Colon (tissue), 2 donors: ENCODE measurements around the gene MAN2B2.

Experiments used
- FAIRE-seq: peaks from 2 replicates; lab custom pipeline; 2012; peaks lifted over from hg19 to GRCh38; lab: Jason Lieb, UNC
- donor health status: control.
- donor health status: control.

Gene MAN2B2

DNA sequence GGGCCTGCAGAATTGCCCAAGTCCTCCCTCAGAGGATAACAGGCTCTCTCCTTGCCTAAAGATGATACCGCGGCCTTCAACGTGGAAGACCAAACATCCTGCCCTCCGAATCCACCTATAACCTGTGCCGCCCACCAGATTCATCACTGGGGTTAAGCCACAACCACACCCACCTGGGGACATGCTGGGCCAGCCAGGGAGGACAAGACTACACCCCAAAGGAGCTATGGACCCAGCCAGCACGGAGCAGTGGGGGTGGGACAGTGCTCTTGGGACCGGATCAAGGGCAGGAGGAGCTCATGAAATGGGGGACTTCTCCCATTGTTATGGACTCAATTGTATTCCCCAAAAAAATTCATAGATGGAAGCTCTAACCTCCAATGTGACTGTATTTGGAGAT is 6.8 kb upstream of the MAN2B2 start:
- no peak for FAIRE-seq

DNA sequence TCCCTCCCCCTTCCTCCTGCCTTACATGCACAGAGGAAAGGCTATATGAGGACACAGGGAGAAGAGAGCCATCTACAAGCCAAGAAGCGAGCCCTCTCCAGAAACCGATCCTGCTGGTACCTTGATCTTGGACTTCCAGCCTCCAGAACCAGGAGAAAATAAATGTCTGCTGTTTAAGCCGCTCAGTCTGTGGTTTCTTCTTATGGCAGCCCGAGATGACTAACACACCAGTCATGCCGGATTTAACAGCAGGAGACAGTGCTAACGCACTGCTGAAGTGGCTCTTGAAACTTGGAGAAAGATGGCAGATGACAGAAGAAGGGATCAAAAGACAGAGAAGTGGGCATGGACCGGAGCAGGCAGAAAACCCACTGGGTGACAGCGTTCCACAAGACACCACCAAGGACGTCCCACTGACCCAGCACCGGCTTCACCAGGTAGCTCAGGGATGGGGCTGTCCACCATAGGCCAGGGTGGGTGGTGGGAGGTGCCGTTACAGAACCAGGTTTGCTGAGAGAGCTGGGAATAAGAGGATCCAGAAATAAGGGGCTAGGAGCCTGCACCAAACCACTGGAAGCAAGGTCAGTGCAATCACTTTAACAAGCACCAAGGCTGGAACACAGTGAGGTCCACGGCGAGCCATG is 6.2 kb upstream of the MAN2B2 start:
- FAIRE-seq: no peak

DNA sequence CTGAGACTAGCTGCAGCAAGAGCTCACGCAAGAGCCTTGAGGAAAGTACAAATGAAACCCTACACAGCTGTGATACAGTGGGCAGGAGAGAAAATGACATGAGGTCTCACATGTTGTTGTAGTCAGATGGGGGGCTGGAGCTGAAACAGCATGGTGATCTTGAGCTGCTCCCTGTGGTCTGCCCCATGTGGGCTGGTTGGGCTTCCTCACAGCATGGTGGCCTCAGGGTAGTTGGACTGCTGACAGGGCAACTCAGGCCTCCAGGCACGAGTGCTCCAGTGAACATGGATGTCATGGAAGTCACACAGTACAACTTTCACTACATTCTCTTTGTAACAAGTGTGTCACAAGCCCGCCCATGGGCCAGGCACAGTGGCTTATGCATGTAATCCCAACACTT is 3.4 kb upstream of the MAN2B2 start:
- FAIRE-seq: no peak

DNA sequence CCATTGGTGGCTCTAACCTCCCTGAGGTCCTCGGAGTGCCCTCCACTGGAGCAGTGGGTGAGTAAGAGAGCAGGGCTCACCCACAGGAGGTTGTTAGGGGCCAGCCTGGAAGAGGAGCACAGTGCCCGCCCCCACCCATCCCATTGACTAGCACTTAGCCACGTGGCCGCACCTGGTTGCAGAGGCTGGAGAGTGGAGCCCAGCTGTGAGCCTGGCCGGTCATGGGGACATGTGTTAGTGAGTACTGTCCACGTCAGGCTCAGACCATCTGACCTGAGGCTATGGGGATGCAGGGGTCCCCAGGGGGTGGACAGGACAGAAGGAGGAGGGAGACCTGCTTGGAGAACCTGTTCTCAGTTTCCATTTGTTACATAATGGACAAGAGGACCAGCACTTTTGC is 1.4 kb upstream of the MAN2B2 start:
- no peak for FAIRE-seq

DNA sequence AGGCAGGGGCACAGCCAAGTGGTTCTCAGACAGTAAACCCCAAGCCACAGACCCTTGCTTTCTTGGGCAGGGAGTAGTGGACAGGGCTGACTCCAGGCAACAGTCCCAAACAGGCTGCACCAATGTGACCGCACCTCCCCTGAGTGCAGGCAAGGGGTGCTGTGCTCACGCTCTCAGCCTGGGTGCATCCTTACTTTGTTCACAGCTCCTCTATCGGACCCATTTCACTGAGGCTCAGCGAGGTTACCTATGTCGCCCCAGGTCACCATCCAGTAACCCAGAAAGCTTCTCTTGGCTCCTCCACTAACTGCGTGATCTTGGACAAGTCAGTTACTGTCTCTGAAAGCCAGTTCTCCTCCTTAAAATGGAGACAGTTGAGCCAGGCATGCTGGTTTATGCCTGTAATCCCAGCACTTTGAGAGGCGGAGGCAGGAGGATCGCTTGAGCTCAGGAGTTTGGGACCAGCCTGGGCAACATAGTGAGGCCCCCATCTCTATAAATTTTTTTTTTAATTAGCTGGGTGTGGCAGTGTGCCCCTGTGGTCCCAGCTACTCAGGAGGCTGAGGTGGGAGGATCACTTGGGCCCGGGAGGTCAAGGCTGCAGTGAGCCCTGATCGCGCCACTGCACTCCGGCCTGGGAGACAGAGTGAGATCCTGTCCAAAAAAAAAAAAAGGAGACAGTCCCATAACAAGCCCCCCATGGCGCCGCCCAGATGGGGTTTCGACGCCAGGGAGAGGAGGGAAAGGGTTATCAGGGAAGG is 823 bp upstream of the MAN2B2 start:
- FAIRE-seq: no peak

DNA sequence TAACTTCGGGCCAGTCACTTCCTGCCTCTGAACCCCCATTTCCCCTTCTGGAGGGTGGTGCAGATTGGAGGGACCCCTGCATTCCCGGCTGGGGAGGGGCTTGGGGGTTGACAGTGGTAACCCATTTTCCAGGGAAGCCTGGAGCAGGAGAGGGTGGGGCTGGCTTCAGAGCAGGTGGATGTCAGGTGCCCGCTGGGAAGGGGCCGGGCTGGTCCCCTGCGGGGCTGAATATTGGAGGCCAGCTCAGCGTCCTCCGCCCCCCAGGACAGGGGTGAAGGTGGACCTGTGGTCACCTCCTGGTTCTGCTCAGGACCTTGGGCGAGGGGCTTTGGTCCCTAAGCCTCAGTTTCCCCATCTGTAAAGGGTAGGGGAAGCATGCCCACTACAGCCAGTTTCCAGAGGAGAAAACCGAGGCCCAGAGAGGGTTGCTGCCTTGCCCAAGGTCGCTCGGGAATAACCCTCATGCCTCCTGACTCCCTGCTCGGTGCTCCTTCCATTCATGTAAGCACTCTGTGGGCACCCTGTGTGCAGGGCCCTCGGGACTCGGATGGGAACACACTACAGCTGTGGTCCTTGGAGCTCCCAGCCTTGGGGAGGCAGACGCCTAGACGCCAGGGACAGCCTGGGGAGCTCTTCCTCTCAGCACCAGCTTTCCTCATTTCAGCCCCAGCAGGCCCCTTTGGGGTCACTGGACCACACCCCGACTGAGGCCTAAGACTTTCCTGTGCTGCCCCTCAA is 683 bp downstream of the MAN2B2 start:
- FAIRE-seq: no peak

DNA sequence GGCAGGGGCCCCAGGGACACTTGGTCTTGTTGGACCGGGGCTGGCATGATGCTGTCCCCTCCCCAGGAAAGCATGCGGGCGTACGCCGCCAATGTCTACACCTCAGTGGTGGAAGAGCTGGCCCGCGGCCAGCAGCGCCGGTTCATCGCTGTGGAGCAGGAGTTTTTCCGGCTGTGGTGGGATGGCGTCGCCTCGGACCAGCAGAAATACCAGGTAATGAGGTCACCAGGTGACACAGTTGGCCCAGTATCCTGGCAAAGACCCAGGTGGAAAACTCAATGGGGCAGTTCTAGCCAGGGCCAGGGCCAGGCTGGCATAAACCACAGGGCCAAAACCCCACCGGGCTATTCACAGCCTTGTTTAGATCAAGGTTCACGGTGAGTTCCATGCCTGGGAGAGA is 1.5 kb downstream of the MAN2B2 start:
- FAIRE-seq: no peak

DNA sequence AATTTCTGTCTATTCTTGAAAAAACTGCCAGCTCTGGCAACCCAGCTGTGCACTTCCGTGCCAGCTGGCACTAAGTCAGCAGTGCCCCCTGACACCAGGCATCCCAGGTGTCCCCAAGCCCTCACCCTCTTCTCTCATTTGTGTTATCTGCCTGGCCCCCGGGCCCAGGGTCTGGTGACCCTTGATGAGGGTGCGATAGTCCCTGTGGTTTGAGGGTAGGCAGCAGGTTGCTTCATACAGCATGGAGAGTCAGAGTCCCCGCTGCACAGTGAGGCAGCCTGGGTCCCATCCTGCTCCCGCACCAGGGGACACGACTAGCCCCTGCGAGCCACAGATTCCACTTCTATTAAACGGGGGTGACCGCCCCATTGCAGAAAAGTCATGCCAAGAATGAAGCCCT is 1.9 kb downstream of the MAN2B2 start:
- no peak for FAIRE-seq

DNA sequence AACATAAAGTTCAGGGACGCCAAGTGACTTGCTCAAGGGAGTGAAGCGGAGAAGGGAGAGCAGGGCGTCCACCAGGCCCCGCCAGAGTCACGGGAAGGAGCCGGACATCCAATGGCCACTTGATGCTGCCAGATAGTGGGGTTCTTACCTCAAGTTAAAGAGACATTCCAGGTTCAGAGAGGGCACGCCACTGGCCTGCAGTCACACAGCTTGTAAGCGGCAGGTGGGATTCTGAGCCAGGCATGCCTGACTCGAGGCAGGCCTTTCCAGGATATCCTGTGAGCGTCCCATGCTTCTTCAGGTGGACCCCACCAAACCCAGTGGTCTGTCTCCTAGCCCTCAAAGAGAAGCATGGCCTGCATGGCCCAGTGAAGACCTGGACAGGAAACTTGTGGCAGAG is 2.4 kb downstream of the MAN2B2 start:
- FAIRE-seq: no peak

DNA sequence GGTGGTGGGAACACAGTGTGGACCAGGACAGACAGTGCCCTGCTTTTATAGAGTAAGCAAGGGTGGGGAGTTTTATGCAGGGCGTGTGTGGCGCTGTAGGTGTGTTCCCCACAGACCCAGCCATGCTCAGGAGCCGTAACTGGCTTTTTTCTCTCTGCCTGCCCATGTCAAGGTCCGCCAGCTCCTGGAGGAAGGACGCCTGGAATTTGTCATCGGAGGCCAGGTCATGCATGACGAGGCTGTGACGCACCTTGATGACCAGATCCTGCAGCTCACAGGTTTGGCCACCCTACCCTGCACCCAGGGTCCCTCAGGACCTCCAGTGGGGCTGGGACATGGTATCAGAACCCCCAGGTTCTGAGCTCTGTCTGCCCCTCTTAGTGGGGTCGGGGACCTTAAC is 3.2 kb downstream of the MAN2B2 start:
- no peak for FAIRE-seq

DNA sequence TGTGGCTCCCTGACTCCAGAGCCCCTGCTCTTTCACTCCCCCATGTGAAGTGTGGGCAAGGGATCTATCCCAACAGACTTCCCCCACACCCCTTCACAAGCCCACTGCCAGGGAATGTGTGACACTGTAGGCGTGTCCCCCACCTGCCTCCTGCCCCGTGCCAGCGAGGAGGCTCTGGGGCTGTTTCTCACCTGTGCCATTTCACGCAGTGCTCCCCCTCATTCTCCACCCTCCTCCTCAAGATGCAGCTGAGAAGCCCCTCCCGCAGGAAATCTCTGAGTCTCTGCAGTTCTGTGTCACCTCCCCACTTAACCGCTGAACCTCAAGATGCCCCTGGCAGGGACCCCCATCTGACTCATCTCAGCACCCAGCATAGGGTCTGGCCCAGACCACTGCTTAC is 5.4 kb downstream of the MAN2B2 start:
- FAIRE-seq: no peak

DNA sequence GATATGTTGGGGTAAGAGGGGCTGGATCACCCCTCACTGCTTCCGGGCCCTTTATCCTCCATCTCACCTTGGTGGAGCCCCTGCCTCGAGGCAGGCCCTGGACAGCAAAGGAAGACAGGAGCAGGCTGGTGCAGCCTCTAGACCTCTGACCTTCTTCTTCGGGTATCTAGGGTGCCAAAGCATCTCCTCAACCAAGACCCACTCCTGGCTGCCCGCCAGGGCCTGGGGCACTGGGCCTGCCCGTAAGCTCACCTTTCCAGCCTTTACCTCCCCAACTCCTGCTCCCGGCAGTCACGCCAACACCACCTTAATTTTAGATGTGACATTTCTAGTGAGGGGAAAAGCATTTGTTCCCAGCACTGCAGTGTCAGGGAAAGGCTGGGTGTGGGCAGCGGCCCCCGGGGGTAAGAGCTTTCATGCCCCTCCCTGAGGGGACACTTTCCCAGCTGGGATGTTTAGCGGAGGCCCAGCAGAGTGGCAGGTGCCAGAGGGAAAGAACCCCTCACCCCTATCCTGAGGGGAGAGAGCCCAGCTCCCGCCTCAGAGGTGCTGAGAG is 6.7 kb downstream of the MAN2B2 start:
- no peak for FAIRE-seq

DNA sequence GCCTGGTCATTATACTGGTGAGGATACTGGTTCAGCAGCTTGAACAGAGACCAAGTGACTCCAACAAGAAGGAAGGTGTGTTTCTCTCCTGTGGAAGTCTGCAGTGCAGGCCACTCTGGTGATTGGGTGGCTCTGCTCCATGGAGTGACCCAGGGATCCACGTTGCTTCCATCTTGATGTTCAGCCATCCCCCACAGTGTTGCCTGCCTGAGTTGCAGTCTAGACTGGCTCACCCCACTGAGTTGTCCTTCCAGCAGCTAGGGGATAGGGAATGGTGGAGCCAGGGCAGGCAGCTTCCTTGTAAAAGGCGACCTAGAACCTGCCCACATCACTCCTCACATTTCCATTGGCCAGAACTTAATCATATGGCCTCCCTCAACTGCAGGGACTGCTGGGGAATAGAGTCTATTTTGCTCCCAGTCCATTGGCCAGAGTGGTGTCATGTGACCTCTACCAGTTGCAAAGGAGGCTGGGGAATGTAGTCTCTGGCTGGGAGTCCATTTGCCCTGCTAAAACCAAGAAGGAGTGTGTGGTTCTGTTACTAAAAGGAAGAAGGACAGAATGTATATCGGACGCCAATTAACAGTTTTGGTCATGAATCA is 8.0 kb downstream of the MAN2B2 start:
- no peak for FAIRE-seq

DNA sequence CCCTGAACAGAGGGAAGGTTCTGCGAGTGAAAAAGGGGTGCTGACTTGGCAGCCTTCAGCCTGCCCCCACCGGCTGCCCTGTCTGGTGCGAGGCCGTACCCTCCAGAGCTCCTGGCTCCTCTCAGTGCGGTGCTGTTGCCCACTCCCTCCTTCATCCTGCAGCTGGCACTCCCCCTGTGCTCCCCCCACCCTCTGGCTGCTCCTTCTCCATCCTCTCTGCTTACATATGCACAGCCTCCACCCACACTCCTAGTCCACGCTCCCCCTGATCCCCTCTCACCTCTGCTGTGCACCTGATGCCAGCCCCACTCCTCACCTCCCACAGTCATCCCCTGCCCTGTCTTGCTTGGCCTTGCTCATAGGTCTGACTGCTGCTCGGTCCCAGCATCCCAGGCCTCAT is 9.9 kb downstream of the MAN2B2 start:
- FAIRE-seq: no peak

DNA sequence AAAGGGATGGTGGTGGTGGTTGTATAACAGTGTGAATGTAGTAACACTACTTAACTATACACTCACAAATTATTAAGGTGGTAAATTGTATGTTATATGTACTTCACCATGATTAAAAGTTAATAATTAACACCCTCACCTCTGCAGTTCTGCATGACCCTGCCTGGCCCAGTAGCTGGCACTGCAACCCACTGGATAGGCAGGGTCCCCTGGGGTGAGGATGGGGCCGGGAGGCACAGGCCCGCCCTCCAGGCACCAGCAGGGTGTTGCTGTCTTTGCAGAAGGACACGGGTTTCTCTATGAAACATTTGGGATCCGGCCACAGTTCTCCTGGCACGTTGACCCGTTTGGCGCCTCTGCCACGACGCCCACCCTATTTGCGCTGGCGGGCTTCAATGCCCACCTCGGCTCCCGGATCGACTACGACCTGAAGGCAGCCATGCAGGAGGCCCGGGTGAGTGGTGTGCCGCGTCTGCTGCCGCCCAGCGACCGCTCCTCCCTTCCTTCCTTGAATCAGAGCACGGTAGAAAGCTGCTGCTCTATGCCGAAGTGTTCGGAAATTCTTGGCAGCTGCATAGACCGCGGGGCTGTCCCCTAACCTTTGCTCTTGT is 11.8 kb downstream of the MAN2B2 start:
- FAIRE-seq: no peak

DNA sequence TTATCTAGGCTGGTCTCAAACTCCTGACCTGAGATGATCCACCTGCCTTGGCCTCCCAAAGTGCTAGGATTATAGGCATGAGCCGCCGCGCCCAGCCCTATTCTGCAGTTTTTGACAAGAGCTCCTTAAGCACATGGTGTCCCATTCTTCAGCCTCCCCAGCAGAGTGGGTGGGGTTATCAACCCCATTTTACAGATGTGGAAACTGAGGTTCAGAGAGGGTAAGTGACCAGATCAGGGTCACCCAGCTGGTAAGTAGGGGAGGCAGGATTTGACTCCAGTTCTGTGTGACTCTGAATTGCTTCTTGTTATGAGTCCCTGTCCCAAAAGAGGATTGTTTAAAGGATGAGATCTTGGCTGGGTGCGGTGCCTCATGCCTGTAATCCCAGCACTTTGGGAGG is 14.5 kb downstream of the MAN2B2 start:
- no peak for FAIRE-seq

DNA sequence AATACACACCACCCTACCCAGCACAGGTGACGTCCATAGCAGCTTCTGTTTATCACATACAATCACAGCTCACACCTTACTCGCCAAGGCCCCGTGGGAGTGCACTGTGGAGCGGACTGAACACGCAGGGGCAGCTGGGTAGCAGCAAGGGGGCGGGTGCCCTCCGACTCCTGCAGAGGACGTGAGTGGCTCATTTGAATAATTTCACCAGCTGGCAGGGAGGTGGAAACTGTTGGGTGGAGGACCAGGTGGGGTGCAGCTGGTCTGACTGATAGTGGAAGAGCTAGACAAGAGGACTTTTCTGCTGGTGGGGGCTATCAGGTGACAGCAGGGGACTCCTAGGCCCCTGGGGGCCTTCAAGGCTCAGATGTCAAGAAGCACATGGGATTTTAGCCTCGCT is 16.3 kb downstream of the MAN2B2 start:
- no peak for FAIRE-seq

DNA sequence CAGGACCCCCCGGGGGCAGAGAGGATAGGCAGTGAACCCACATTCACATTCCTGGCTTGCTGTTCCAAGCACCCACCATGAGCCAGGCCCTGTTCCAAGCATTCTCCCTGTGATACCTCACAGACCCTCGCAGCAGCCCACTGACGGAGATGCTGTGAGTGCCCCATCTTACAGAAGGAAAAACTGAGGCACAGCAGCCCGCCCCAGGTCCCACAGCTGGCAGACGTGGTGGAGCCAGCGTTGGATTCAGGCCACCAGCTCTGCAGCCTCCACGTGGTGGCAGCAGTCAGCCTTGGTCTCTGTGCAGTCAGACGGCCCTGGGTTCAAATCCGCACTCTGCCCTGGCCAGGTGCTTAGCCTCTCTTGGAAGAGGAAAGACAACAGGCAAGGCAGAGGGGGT is 16.8 kb downstream of the MAN2B2 start:
- FAIRE-seq: no peak

DNA sequence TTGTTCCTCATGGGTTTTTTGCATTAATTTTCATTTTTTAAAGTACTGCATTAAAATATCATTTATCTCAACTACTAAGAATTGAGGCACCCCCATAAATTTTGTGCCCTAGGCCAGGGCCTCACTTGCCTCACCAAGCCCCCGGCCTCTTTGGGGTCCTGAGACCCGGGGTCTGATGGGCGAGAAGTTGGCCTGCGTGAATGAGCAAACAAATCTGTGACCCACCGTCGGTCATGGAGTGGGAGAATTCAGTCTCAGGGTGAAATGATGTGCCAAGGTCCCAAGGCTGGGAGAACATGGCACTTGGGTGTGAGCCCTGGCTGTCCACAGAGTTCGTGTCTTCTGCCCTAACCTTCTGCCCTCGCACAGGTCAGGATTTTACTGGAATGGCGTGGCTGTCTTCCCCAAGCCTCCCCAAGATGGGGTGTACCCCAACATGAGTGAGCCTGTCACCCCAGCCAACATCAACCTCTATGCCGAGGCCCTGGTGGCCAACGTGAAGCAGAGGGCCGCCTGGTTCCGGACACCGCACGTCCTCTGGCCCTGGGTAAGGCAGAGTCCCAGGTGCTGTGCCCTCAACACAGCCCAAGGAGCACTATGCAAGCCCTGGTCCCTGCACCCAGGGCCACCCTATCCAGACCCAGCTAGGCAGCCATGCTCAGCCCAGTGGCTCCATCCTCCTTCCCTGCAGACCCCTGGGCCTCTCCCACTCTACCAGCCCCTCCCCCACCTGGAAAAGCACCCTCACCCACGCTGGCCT is 18.0 kb downstream of the MAN2B2 start:
- no peak for FAIRE-seq

DNA sequence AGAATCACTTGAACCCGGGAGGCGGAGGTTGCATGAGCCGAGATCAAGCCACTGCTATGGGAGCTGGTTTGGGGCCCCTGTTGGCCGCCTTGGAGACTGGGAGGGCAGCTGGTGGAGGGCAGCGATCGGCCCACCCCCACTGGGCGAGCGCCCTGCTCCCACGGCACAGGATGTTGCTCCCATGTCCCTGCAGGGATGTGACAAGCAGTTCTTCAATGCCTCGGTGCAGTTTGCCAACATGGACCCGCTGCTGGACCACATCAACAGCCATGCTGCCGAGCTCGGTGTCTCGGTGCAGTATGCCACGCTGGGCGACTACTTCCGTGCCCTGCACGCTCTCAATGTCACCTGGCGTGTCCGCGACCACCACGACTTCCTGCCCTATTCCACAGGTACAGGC is 19.4 kb downstream of the MAN2B2 start:
- no peak for FAIRE-seq

DNA sequence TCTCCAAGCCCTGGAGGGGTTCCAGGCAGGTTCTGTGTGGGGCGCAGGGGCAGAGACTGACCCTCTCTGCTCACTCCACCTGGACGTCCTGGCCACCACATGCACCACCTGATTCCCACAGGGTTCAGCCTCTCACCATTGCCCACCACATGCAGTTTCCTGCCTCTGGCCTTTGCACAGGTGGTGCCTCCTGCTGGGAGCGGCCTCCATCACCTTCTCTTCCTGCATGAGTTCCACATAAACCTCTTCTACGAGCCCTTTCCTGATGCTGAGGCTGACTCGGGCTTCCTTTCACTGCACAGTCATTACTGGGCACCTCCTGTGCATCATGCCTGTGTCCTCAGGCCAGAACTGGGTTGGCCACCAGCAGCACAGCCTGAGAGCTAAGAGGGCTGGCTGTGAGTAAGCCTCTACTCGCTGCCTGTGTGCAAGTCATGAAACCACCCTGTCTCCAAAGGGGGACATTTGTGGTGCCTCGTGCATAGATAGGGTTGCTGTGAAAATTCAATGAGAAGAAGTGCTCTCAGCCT is 19.9 kb downstream of the MAN2B2 start:
- no peak for FAIRE-seq
